HepG2 (cell line): Measurements from ENCODE around the gene ADI1. TPM values are rescaled to one million over a fixed set of nuclear protein-coding genes. Genes with fewer than 3 reads are reported as not detected.

Source experiments
- ATAC-seq: fragments of 200-7000 bp; cut with Tn5 transposase; 3 replicates; pipeline ENCODE4 v1.9.1; 2020; ENCODE audit warnings: mild to moderate bottlenecking, moderate library complexity
- BruUV-seq: library from RNA; stranded (reverse); fragments of 400-500 nt; replicated peaks from 2 replicates; lab custom pipeline; 2021; lab: Mats Ljungman, UMichigan
- CTCF ChIA-PET: fragments of 300-600 bp; formaldehyde crosslinking; extraction: SDS; loops from one replicate; lab custom pipeline; 2021; ENCODE audit warnings: low total read pairs, inconsistent platforms, low intra/inter-chr PET ratio; lab: Yijun Ruan, JAX
- POLR2A ChIA-PET: fragments of 350-600 bp; sonication (Branson Sonifier 250); formaldehyde crosslinking; loops from one replicate; lab custom pipeline; 2020; ENCODE audit warnings: antibody characterized with exemption, inconsistent platforms; lab: Yijun Ruan, JAX
- DNase-seq: peaks from one replicate; pipeline ENCODE4 v3.0.0-alpha.2; 2015; ENCODE audit warnings: low spot score
- FAIRE-seq: peaks from 3 replicates; lab custom pipeline; 2011; peaks lifted over from hg19 to GRCh38; lab: Jason Lieb, UNC
- H2AFZ ChIP-seq: one replicate; pipeline ENCODE4 v1.6.1; 2011; ENCODE audit warnings: low read length, inconsistent platforms
- H3K27ac ChIP-seq: fragments of 300-600 bp; 3 replicates; pipeline ENCODE4 v1.8.0; 2011; ENCODE audit warnings: mixed run types, mild to moderate bottlenecking, mixed read lengths, low read length, inconsistent platforms; ENCODE audit not compliant: insufficient read depth; ENCODE audit errors: extremely low read length
- H3K27me3 ChIP-seq, 2 experiments: fragments of 200-600 bp in 1 of 2; 2 replicates in 1 of 2; 3 replicates in 1 of 2; pipeline versions ENCODE4 v1.6.0 to v1.8.0; 2011; ENCODE audit warnings: low read length in 2 of 2, mild to moderate bottlenecking in 2 of 2, moderate library complexity in 2 of 2, inconsistent platforms in 1 of 2; ENCODE audit not compliant: insufficient read depth in 2 of 2, control insufficient read depth in 1 of 2
- H3K36me3 ChIP-seq, 2 experiments: fragments of 200-600 bp in 1 of 2; replicated peaks in 1 of 2; 2 replicates in 1 of 2; 3 replicates in 1 of 2; pipeline versions ENCODE4 v1.5.1 to v1.8.0; 2011; ENCODE audit warnings: low read length in 2 of 2, inconsistent platforms in 1 of 2; ENCODE audit not compliant: insufficient read depth in 2 of 2, control insufficient read depth in 1 of 2
- H3K4me1 ChIP-seq: 2 replicates; pipeline ENCODE4 v1.5.1; 2012; ENCODE audit warnings: low read length, inconsistent platforms; ENCODE audit not compliant: insufficient read depth
- H3K4me2 ChIP-seq: 2 replicates; pipeline ENCODE4 v1.6.0; 2011; ENCODE audit warnings: low read depth, low read length, inconsistent platforms
- H3K4me3 ChIP-seq, 3 experiments: fragments of 200-600 bp in 1 of 3; sonication (generic), shearing (Covaris generic) in 1 of 3; replicated peaks in 1 of 3; 2 replicates each; pipeline ENCODE4 v1.5.1; 2011 to 2016; ENCODE audit warnings: low read length in 3 of 3, inconsistent platforms in 2 of 3, low read depth in 2 of 3, mild to moderate bottlenecking in 2 of 3, control low read depth in 1 of 3, mixed read lengths in 1 of 3; ENCODE audit not compliant: insufficient read depth in 1 of 3
- H3K79me2 ChIP-seq: one replicate; pipeline ENCODE4 v1.6.1; 2011; ENCODE audit warnings: low read length, inconsistent platforms; ENCODE audit not compliant: insufficient read depth
- H3K9ac ChIP-seq: 2 replicates; pipeline ENCODE4 v1.6.0; 2011; ENCODE audit warnings: mild to moderate bottlenecking, low read depth, low read length, inconsistent platforms; ENCODE audit not compliant: insufficient read depth
- H3K9me3 ChIP-seq: 2 replicates; pipeline ENCODE4 v1.5.1; 2012; ENCODE audit warnings: mild to moderate bottlenecking, low read length
- H4K20me1 ChIP-seq: 2 replicates; pipeline ENCODE4 v1.6.0; 2011; ENCODE audit warnings: inconsistent platforms, mild to moderate bottlenecking, low read length, moderate library complexity; ENCODE audit not compliant: insufficient read depth
- DNMT1 ChIP-seq: sonication (generic); formaldehyde crosslinking; IDR thresholded peaks from 2 replicates; pipeline ENCODE4 v1.5.1; 2020; ENCODE audit warnings: mild to moderate bottlenecking, missing genetic modification reagents
- FOXK1 ChIP-seq: sonication (generic); formaldehyde crosslinking; IDR thresholded peaks from 2 replicates; pipeline ENCODE4 v1.4.0; 2020; ENCODE audit warnings: low read depth, missing genetic modification reagents, borderline replicate concordance
- FOXM1 ChIP-seq: sonication (generic); formaldehyde crosslinking; IDR thresholded peaks from 2 replicates; pipeline ENCODE4 v1.5.0; 2020; ENCODE audit warnings: missing genetic modification reagents
- HDAC2 ChIP-seq: sonication (generic); formaldehyde crosslinking; IDR thresholded peaks from 2 replicates; pipeline ENCODE4 v1.4.0; 2020; ENCODE audit warnings: missing genetic modification reagents
- MXD4 ChIP-seq: IDR thresholded peaks from 2 replicates; pipeline ENCODE4 v1.6.1; 2016; ENCODE audit warnings: mild to moderate bottlenecking, missing biosample characterization, missing genetic modification reagents
- SALL1 ChIP-seq: sonication (generic); formaldehyde crosslinking; IDR thresholded peaks from 2 replicates; pipeline ENCODE4 v1.8.0; 2022; ENCODE audit warnings: mild to moderate bottlenecking, missing genetic modification reagents
- SCMH1 ChIP-seq: sonication (generic); formaldehyde crosslinking; IDR thresholded peaks from 2 replicates; pipeline ENCODE4 v1.9.0; 2021; ENCODE audit warnings: missing genetic modification reagents, mild to moderate bottlenecking, borderline replicate concordance
- SP5 ChIP-seq: IDR thresholded peaks from 2 replicates; pipeline ENCODE4 v1.6.1; 2016; ENCODE audit warnings: low read depth, borderline replicate concordance
- ZNF343 ChIP-seq: sonication (generic); formaldehyde crosslinking; IDR thresholded peaks from 2 replicates; pipeline ENCODE4 v1.4.0; 2020; ENCODE audit warnings: mild to moderate bottlenecking, missing genetic modification reagents
- ZNF496 ChIP-seq: sonication (generic); formaldehyde crosslinking; IDR thresholded peaks from 2 replicates; pipeline ENCODE4 v1.8.1; 2023; ENCODE audit warnings: mild to moderate bottlenecking, moderate library complexity, missing genetic modification reagents; ENCODE audit not compliant: insufficient replicate concordance
- ZNF510 ChIP-seq: sonication (generic); formaldehyde crosslinking; IDR thresholded peaks from 2 replicates; pipeline ENCODE4 v1.4.0; 2020; ENCODE audit warnings: low read depth, mild to moderate bottlenecking, missing genetic modification reagents
- ZNF678 ChIP-seq: sonication (generic); formaldehyde crosslinking; IDR thresholded peaks from 2 replicates; pipeline ENCODE4 v1.4.0; 2020; ENCODE audit warnings: mild to moderate bottlenecking, missing genetic modification reagents
- WGBS: methylation state at CpG from one replicate; pipeline ENCODE4 v1.1.6; 2017; ENCODE audit warnings: low lambda C conversion rate; 5-methylcytosine and 5-hydroxymethylcytosine counted together
- in situ Hi-C: cut with HindIII; loops from 2 replicates; pipeline ENCODE4 v1.10.0; 2017; ENCODE audit warnings: low pct_unique_long_range_greater_than_20kb; ENCODE audit not compliant: extremely low pct_ligation_motif_present
- intact Hi-C: fragments of 100-400 bp; cut with micrococcal nuclease; formaldehyde crosslinking; loops from one replicate; pipeline ENCODE4 v1.10.0; 2022; ENCODE audit not compliant: unreplicated experiment
- polyA plus RNA-seq, 8 experiments: library from polyadenylated mRNA; depleted of rRNA in 3 of 8; stranded (reverse) in 7 of 8; unstranded in 1 of 8; fragments of >200 nt; fragmentation: Illumina TruSeq in 4 of 8; extraction: Trizol in 4 of 8; gene quantifications; 2 replicates each; pipeline versions ENCODE4 v1.2.1 to v1.2.3, GENCODE V29; 2011 to 2016; ENCODE audit warnings: low read depth in 4 of 8, missing spikeins in 1 of 8, mixed read lengths in 1 of 8; ENCODE audit not compliant: insufficient read depth in 1 of 8
- total RNA-seq, 5 experiments: library from RNA; depleted of rRNA; stranded (reverse); fragments of >200 nt; fragmentation: Illumina TruSeq; extraction: Trizol; gene quantifications; 2 replicates each; pipeline ENCODE4 v1.2.3, GENCODE V29; 2016; ENCODE audit warnings: low read depth in 1 of 5
- TF ChIP-seq, protein P1 (sequence below): IDR thresholded peaks from 2 replicates; pipeline ENCODE4 v1.6.1; 2016
- TF ChIP-seq, protein P2 (sequence below): sonication (generic); formaldehyde crosslinking; IDR thresholded peaks from 2 replicates; pipeline ENCODE4 v1.5.0; 2020; ENCODE audit warnings: mild to moderate bottlenecking, missing genetic modification reagents, borderline replicate concordance
- TF ChIP-seq, protein P3 (sequence below): sonication (generic); formaldehyde crosslinking; conservative IDR thresholded peaks from 2 replicates; pipeline ENCODE4 v1.8.0; 2022; ENCODE audit warnings: missing genetic modification reagents

The ADI1 gene
- total and polyA plus RNA-seq, 2 of the 13 experiments (the other 11 are each of a cell fraction or from before 2014, with no cell fraction given) = 28.7 to 123 TPM

GRCh38 chr2:3563521-3563976 is 44.2 kb upstream of the ADI1 start:
- H3K4me2 ChIP-seq = no peak overlapping the region
- DNase-seq (no peak), ATAC-seq (no peak), FAIRE-seq (no peak)
- H3K4me1 ChIP-seq = peaks cover 15% of the 10 kb centered on the region
- BruUV-seq = no TSS peak
- no peaks in the 10 kb centered on the region for H3K27me3 ChIP-seq
- no peaks in the 10 kb centered on the region for H4K20me1 ChIP-seq
- 94% methylated on average over 5 of the region's 5 CpGs for WGBS
- no peaks in the 10 kb centered on the region; a peak in 1 of 5 replicates for H3K36me3 ChIP-seq
- H3K27ac ChIP-seq = no peak overlapping the region
- ChIA-PET CTCF (no interaction called here), POLR2A (interaction anchor here (0.8 to 1.0 kb wide), 2 partner anchors 12 to 27 kb away, joined by 3 read pairs; no protein-coding TSS in a partner anchor)
- no peaks in the 10 kb centered on the region for H3K9me3 ChIP-seq
- peaks cover 5% of the 10 kb centered on the region for H3K79me2 ChIP-seq
- no peak overlapping the region for H3K4me3 ChIP-seq
- H2AFZ ChIP-seq = no peak overlapping the region
- no peak overlapping the region for H3K9ac ChIP-seq
- no peak for TF ChIP-seq FOXK1 (CRISPR knock-in tag)
- TF ChIP-seq ZNF496 (CRISPR knock-in tag) = no peak
- no peak for TF ChIP-seq DNMT1 (CRISPR knock-in tag)
- TF ChIP-seq SALL1 (CRISPR knock-in tag) = no peak
- TF ChIP-seq FOXM1 = no peak
- no peak for TF ChIP-seq ZNF510 (CRISPR knock-in tag)
- no peak for TF ChIP-seq ZNF678 (CRISPR knock-in tag)
- TF ChIP-seq HDAC2 (CRISPR knock-in tag) = no peak
- no peak for TF ChIP-seq SP5
- TF ChIP-seq, protein P1, sequence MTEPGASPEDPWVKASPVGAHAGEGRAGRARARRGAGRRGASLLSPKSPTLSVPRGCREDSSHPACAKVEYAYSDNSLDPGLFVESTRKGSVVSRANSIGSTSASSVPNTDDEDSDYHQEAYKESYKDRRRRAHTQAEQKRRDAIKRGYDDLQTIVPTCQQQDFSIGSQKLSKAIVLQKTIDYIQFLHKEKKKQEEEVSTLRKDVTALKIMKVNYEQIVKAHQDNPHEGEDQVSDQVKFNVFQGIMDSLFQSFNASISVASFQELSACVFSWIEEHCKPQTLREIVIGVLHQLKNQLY = no peak
- TF ChIP-seq ZNF343 = no peak
- TF ChIP-seq, protein P2, sequence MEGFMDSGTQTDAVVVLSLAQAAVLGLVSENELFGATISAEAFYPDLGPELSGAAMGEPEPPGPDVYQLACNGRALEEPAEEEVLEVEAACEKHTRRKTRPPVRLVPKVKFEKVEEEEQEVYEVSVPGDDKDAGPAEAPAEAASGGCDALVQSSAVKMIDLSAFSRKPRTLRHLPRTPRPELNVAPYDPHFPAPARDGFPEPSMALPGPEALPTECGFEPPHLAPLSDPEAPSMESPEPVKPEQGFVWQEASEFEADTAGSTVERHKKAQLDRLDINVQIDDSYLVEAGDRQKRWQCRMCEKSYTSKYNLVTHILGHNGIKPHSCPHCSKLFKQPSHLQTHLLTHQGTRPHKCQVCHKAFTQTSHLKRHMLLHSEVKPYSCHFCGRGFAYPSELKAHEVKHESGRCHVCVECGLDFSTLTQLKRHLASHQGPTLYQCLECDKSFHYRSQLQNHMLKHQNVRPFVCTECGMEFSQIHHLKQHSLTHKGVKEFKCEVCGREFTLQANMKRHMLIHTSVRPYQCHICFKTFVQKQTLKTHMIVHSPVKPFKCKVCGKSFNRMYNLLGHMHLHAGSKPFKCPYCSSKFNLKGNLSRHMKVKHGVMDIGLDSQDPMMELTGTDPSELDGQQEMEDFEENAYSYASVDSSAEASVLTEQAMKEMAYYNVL (CRISPR knock-in tag) = no peak
- TF ChIP-seq, protein P3, sequence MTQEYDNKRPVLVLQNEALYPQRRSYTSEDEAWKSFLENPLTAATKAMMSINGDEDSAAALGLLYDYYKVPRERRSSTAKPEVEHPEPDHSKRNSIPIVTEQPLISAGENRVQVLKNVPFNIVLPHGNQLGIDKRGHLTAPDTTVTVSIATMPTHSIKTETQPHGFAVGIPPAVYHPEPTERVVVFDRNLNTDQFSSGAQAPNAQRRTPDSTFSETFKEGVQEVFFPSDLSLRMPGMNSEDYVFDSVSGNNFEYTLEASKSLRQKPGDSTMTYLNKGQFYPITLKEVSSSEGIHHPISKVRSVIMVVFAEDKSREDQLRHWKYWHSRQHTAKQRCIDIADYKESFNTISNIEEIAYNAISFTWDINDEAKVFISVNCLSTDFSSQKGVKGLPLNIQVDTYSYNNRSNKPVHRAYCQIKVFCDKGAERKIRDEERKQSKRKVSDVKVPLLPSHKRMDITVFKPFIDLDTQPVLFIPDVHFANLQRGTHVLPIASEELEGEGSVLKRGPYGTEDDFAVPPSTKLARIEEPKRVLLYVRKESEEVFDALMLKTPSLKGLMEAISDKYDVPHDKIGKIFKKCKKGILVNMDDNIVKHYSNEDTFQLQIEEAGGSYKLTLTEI (CRISPR knock-in tag) = no peak
- no peak for TF ChIP-seq SCMH1 (CRISPR knock-in tag)
- no peak for TF ChIP-seq MXD4 (CRISPR knock-in tag)
- intact Hi-C loops (no loop called here), in situ Hi-C loops (no loop called here)
